Gastroesophageal sphincter (tissue), 4 donors: Measurements from ENCODE around the gene FAM118A. TPM values are rescaled to one million over a fixed set of nuclear protein-coding genes. Genes with fewer than 3 reads are reported as not detected.
"Not testable (repeated sequence)": the region's sequence is repeated elsewhere in the genome, so short reads cannot be mapped to it uniquely, and the experiment has no call there.

Experiments used
- ATAC-seq: fragments of 150-250 bp; one replicate; pipeline ENCODE4 v1.9.1; 2016; ENCODE audit warnings: mild to moderate bottlenecking, moderate library complexity
- H3K27ac ChIP-seq, 4 donors: fragments of 200-600 bp; sonication (generic) in 3 of 4; 1 replicate in 3 of 4; 2 replicates in 1 of 4; pipeline ENCODE4 v1.5.1; 2016 to 2019
- H3K27me3 ChIP-seq: fragments of 200-600 bp; sonication (generic); one replicate; pipeline ENCODE4 v1.5.1; 2019
- H3K36me3 ChIP-seq, 2 donors: fragments of 200-600 bp; sonication (generic); one replicate each; pipeline ENCODE4 v1.5.1; 2019; ENCODE audit warnings: control low read depth in 1 of 2
- H3K4me1 ChIP-seq, 3 donors: fragments of 200-600 bp; sonication (generic); 1 replicate in 2 of 3; 2 replicates in 1 of 3; pipeline ENCODE4 v1.5.1; 2016 to 2019; ENCODE audit warnings: control low read depth in 2 of 3
- H3K4me3 ChIP-seq, 2 donors: fragments of 200-600 bp; sonication (generic); one replicate each; pipeline ENCODE4 v1.5.1; 2019; ENCODE audit warnings: mild to moderate bottlenecking in 1 of 2, moderate library complexity in 1 of 2
- H3K9me3 ChIP-seq, 3 donors: fragments of 200-600 bp; sonication (generic); one replicate each; pipeline ENCODE4 v1.5.1; 2017 to 2019; ENCODE audit warnings: control low read depth in 2 of 3
- CTCF ChIP-seq, 4 experiments: fragments of 200-600 bp in 2 of 4; fragments of 450-650 bp in 2 of 4; sonication (generic) in 1 of 4; IDR thresholded peaks; one replicate each; pipeline ENCODE4 v1.5.1; 2017 to 2019; ENCODE audit warnings: antibody characterized with exemption in 4 of 4, mild to moderate bottlenecking in 2 of 4, moderate library complexity in 2 of 4
- EP300 ChIP-seq: sonication (generic); formaldehyde crosslinking; IDR thresholded peaks from one replicate; pipeline ENCODE4 v1.6.1; 2017; ENCODE audit warnings: antibody characterized with exemption, mild to moderate bottlenecking
- POLR2A ChIP-seq, 2 donors: fragments of 450-650 bp; IDR thresholded peaks; one replicate each; pipeline ENCODE4 v1.6.1; 2017; ENCODE audit warnings: antibody characterized with exemption in 2 of 2, mild to moderate bottlenecking in 2 of 2, moderate library complexity in 1 of 2
- POLR2AphosphoS5 ChIP-seq: sonication (generic); formaldehyde crosslinking; IDR thresholded peaks from one replicate; pipeline ENCODE4 v1.6.1; 2017; ENCODE audit warnings: antibody characterized with exemption
- WGBS, 2 donors: methylation state at CpG; one replicate each; pipeline ENCODE4 v1.1.5; 2018; ENCODE audit warnings: low coverage in 1 of 2; 5-methylcytosine and 5-hydroxymethylcytosine counted together
- total RNA-seq, 4 donors: library from RNA; depleted of rRNA; stranded (reverse); fragments of >200 nt; gene quantifications; one replicate each; pipeline ENCODE4 v1.1.0, GENCODE V29; 2016

FAM118A gene
- total RNA-seq, 4 donors from 2014 or later = 17.4 to 82.9 (median 29.6) TPM

- 80 to 100% methylated on average over 1 to 9 of the region's 23 CpGs for WGBS, 2 donors
- Histone ChIP-seq H3K36me3 (no peaks in the 10 kb centered on the region), H3K4me1 (no peaks in the 10 kb centered on the region), H3K4me3 (no peak overlapping the region), H3K27me3 (peaks cover 15% of the 10 kb centered on the region), H3K27ac (no peak overlapping the region), H3K9me3 (no peaks in the 10 kb centered on the region)
- ATAC-seq = no peak
- TF ChIP-seq POLR2A (IDR thresholded peaks at IDR 0.05) = no peak
- no peak for TF ChIP-seq EP300
- TF ChIP-seq CTCF (IDR thresholded peaks at IDR 0.05) = no peak
- no peak for TF ChIP-seq POLR2AphosphoS5
Observed at GRCh38 chr22:45292731-45293442, 16.8 kb upstream of the FAM118A start.

GRCh38 chr22:45294030-45294429, 15.7 kb upstream of the FAM118A start:
- Histone ChIP-seq H3K27me3 (peaks cover 10% of the 10 kb centered on the region), H3K4me3 (no peak overlapping the region), H3K4me1 (no peaks in the 10 kb centered on the region), H3K36me3 (no peaks in the 10 kb centered on the region), H3K9me3 (no peaks in the 10 kb centered on the region), H3K27ac (no peak overlapping the region)
- 53 to 72% methylated on average over 3 to 6 of the region's 6 CpGs for WGBS, 2 donors
- TF ChIP-seq CTCF (IDR thresholded peaks at IDR 0.05) = no peak
- TF ChIP-seq POLR2A (IDR thresholded peaks at IDR 0.05) = no peak
- no peak for TF ChIP-seq EP300
- TF ChIP-seq POLR2AphosphoS5 = no peak
- ATAC-seq = no peak

DNA sequence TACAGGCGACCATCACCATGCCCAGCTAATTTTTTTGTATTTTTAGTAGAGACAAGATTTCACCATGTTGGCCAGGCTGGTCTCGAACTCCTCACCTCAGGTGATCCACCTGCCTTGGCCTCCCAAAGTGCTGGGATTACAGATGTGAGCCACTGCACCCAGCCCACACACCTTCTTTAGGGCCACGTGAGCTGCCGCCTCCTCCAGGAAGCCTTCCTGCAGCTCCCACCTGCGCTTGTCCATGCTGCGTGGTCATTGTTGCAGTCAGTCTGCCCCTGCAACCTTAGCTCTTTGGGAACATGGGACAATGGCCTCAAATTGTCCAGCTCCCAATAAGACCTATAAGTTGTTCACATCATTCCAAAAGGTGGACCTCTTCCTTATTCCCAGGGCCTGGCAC, 14.7 kb upstream of the FAM118A start:
- ATAC-seq, H3K4me1 ChIP-seq, H3K9me3 ChIP-seq, H3K4me3 ChIP-seq, H3K27ac ChIP-seq, H3K27me3 ChIP-seq, H3K36me3 ChIP-seq: not testable (repeated sequence)
- WGBS, 2 donors = 84 to 95% methylated on average over 4 to 5 of the region's 6 CpGs

GRCh38 chr22:45295492-45295891, 14.2 kb upstream of the FAM118A start:
- TF ChIP-seq POLR2AphosphoS5 (no peak), EP300 (no peak), CTCF (IDR thresholded peaks at IDR 0.05) (no peak), POLR2A (IDR thresholded peaks at IDR 0.05) (no peak)
- no peaks in the 10 kb centered on the region for H3K9me3 ChIP-seq
- no peak overlapping the region for H3K27ac ChIP-seq
- WGBS, 2 donors = 72% methylated on average over 2 of the region's 9 CpGs; no CpG with 5 or more reads in 1 of the 2 donors
- no peak for ATAC-seq
- H3K4me1 ChIP-seq = no peaks in the 10 kb centered on the region
- H3K36me3 ChIP-seq = no peaks in the 10 kb centered on the region
- H3K27me3 ChIP-seq = peaks cover 2% of the 10 kb centered on the region
- no peak overlapping the region for H3K4me3 ChIP-seq

GRCh38 chr22:45296628-45297297, 13.0 kb upstream of the FAM118A start:
- WGBS, 2 donors = 62 to 82% methylated on average over 2 to 7 of the region's 13 CpGs
- Histone ChIP-seq H3K9me3 (no peaks in the 10 kb centered on the region), H3K36me3 (no peaks in the 10 kb centered on the region), H3K27ac (no peak overlapping the region), H3K4me3 (no peak overlapping the region), H3K4me1 (no peaks in the 10 kb centered on the region), H3K27me3 (no peaks in the 10 kb centered on the region)
- ATAC-seq = no peak
- TF ChIP-seq CTCF (IDR thresholded peaks at IDR 0.05) (no peak), POLR2A (IDR thresholded peaks at IDR 0.05) (no peak), POLR2AphosphoS5 (no peak), EP300 (no peak)
